HT-29 (cell line): Measurements from ENCODE around the gene UGT1A8. TPM values are rescaled to one million over a fixed set of nuclear protein-coding genes. Genes with fewer than 3 reads are reported as not detected.
"Not testable (repeated sequence)": the region's sequence is repeated elsewhere in the genome, so short reads cannot be mapped to it uniquely, and the experiment has no call there.

Experiments used
- DNase-seq: peaks from one replicate; pipeline ENCODE4 v3.0.0-alpha.2; 2015; ENCODE audit warnings: low spot score
- total RNA-seq: library from RNA; depleted of rRNA; stranded (reverse); fragments of >200 nt; shearing (Covaris generic); gene quantifications from 2 replicates; pipeline ENCODE4 v1.2.3, GENCODE V29; 2014; rRNA removed

Gene UGT1A8
- total RNA-seq, result 43.6 and 56.6 TPM in 2 replicates

DNA sequence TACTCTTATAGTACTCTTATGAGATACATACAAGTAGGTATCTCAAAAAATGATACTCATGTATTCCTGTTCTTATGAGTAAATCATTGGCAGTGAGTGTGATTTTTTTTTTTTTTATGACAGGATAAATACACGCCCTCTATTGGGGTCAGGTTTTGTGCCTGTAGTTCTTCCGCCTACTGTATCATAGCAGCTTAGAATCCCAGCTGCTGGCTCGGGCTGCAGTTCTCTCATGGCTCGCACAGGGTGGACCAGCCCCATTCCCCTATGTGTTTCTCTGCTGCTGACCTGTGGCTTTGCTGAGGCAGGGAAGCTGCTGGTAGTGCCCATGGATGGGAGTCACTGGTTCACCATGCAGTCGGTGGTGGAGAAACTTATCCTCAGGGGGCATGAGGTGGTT lies at the start of gene UGT1A8:
UGT1A8 (plus strand) TSS at position 158 of the 400 bp plus-strand sequence; CDS start at position 233, 75 bp downstream.
- peak; percentile 80 for DNase-seq

DNA sequence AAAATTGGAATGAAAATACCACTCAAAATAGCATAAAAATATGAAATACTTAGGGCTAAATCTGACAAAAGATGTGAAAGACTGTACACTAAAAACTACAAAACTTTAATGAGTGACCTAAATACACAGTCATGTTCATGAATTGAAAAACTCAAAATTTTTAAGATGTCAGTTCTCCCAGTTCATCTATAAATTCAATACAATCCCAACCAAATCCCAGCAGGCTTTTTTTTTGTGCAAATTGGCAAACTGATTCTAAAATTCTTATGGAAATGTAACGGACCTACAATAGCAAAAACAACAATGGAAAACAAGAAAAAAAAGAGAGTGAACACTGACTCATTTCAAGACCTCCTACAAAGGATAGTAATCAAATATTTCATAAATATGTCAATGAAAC lies 46.4 kb upstream of the UGT1A8 start:
- no peak for DNase-seq

DNA sequence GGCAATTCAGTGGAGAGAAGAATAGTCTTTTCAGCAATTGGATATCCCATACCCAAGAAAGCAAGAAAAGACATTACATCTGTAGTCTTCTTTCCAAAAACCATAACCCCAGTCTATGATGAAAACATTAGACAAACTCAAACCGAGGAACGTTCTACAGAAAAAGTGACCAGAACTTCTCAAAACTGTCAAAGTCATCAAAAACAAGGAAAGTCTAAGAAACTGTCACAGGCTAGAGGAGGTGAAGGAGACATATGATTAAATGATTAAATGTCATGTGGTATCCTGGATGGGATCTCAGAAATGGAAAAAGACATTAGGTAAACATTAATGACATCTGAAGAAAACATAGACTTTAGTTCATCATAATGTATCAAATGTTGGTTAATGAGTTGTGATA lies 46.0 kb upstream of the UGT1A8 start:
- DNase-seq, result no peak

DNA sequence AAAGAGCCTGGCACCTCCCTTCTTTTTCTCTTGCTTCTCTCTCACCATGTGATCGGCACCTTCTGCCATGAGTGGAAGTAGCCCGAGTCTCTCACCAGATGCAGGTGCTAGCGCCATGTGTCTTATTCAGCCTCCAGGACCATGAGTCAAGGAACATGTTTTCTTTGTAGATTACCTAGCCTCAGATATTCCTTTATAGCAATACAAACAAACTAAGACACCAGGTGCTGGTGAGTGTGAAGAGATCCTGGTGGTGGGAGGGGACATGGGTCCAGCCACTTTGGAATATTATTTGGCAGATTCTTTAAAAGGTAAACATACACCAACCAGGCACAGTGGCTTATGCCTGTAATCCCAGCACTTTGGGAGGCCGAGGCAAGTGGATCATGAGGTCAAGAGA lies 45.0 kb upstream of the UGT1A8 start:
- DNase-seq, result no peak

DNA sequence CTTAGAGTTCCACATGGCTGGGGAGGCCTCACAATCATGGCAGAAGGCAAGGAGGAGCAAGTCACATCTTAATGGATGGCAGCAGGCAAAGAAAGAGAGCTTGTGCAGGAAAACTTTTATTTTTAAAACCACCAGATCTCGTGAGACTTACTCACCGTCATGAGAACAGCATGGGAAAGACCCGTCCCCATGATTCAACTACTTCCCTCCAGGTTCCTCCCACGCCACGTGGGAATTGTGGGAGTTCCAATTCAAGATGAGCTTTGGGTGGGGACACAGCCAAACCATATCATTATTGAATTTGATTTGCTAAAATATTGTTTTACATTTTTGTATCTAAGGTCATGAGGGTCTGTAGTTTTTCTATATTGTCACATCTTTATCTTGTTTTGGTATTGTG lies 40.1 kb upstream of the UGT1A8 start:
- DNase-seq, result not testable (repeated sequence)

DNA sequence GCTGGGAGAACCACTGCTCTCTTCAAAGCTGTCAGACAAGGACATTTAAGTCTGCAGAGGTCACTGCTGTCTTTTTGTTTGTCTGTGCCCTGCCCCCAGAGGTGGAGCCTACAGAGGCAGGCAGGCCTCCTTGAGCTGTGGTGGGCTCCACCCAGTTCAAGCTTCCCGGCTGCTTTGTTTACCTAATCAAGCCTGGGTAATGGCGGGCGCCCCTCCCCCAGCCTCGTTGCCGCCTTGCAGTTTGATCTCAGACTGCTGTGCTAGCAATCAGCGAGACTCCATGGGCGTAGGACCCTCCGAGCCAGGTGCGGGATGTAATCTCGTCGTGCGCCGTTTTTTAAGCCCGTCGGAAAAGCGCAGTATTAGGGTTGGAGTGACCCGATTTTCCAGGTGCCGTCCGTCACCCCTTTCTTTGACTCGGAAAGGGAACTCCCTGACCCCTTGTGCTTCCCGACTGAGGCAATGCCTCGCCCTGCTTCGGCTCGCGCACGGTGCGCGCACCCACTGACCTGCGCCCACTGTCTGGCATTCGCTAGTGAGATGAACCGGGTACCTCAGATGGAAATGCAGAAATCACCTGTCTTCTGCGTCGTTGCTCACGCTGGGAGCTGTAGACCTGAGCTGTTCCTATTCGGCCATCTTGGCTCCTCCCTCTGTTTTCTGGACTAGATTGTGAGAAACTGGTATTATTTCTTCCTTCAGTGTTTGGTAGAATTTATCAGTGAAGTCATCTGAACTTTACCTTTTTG lies 34.0 kb upstream of the UGT1A8 start:
- DNase-seq, result not testable (repeated sequence)

DNA sequence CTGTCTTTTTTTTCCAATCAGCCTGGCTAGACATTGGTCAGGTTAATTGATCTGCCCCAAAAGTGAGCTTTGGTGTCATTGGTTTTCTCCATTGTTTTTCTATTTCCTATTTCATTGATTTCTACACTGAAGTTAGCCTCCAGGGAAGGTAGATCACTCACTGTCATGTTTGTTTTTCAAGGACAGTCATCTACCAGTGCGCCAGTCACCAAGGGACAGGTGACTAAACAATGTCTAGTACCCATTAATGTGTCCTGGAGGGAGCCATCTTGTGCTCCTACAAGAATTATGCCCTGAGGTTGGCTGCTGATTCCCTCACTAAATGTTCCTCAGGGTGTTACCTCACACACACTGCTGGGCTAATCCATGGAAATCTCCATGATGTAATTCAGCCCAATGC lies 33.2 kb upstream of the UGT1A8 start:
- DNase-seq, result no peak

DNA sequence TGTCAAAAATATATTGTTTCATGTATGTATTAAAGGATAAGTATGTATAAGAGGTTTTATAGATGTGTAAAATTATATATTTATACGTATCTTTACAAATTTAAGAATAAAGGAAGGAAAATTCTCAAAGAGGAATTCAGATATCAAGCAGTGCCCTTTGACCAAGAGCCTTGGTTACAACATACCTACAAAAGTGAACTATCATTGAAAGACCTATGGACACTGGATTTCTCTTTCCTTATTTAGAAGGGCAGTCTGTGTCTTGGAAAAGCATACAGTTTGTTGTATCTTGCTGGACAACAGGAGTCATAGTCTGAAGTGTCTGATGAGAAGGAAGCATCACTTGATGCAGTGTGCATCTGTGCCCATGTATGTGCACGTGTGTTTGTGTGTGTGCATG lies 29.0 kb upstream of the UGT1A8 start:
- DNase-seq, result no peak

DNA sequence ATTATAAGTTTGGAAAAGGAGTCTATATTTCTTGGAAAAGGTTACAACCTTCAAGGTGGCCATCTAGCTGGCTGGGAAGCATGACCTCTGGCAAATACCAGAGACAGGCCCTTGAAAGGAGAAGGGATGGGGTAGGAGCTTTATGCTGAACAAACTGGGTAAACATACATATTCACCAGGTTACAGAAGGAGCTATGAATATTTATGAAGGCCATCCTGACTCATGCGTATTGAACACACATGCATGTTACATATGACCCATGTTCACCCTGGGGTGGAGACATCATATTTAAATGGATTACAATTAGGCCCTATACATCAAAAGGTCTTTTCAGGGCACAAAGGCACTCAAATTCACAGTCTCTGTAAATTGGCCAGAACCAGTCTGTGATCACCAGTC lies 24.7 kb upstream of the UGT1A8 start:
- not testable (repeated sequence) for DNase-seq

DNA sequence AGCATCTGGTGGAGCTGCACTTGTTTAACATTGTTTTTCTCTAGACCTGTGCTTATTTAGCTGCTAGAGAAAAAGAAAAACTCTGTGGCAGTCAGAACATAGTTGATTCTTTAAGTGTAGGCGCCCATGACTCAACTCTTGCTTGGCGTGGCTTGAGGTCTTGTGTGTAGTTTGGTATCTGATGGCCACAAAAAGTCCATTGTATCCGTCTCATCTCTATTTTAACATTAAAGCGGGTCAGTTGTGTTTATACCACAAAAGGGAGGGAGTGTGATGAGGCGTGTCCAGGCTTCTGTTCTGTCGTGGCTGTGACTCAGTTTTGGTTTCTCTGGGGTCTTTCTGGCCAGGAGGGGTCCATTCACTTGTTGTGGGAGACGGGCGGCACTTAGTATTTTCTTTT lies 24.2 kb upstream of the UGT1A8 start:
- DNase-seq, result no peak

DNA sequence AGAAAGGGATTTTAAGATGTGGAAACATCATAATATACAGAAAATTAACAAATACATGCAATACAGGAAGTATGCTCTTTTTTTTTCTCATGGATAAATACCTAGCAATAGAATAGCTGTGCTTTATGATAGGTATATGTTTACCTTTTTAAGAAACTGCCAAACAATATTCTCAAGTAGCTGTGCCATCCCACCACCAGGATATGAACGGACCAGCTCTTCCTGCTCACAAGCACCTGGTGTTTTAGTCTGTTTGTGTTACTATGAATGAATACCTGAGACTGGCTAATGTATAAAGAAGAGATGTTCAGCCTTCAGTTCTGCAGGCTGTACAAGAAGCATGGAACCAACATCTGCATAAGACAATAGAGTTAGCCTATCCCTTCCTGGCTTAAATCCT lies 19.9 kb upstream of the UGT1A8 start:
- peak; percentile 15 for DNase-seq

DNA sequence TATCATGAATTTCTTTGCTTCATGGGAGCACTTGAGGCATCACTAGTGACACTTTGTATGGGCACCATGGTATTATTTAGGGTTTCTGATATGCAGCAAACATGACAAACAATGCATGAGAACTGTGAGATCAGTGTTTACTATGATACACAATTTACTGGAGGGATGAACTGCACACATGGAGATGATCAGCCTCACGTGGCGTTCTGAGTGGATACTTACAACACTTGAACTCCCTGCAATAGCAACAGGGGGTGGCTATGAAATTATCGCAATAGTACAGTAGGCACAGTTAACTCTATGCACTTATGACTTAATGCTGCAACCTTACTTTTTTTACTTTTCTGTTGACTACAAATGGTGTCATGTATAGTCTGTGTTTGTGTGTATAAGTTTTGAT lies 18.5 kb upstream of the UGT1A8 start:
- DNase-seq, result no peak

DNA sequence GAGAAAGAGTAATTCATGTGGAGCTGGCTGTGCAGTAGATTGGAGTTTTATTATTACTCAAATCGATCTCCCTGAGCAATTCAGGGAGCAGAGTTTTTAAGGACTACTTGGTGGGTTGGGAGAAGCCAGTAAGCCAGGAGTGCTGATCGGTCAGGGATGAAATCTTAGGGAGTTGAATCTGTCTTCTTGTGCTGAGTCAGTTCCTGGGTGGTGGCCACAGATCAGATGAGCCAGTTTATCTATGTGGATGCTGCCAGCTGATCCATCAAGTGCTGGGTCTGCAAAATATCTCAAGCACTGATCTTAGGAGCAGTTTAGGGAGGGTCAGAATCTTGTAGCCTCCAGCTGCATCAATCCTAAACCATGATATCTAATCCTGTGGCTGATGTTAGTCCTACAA lies 17.0 kb upstream of the UGT1A8 start:
- no peak for DNase-seq

DNA sequence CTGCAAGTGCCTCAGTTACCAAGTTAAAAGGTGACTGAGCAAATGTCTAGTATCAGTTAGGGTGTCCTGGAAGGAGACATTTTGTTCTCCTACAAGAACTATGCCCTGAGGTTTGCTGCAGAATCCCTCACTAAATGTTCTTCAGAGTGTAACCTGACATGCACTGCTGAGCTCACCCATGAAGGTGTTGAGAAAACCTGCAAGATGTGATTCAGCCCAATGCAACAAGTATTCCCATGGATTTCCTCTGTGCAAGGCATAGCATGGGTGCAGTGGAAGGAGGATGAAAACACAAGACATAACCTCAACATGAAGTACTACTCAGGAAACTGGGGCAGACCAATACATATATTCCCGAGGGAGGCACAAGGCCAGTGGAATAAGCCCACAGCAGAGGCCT lies 15.4 kb upstream of the UGT1A8 start:
- no peak for DNase-seq

DNA sequence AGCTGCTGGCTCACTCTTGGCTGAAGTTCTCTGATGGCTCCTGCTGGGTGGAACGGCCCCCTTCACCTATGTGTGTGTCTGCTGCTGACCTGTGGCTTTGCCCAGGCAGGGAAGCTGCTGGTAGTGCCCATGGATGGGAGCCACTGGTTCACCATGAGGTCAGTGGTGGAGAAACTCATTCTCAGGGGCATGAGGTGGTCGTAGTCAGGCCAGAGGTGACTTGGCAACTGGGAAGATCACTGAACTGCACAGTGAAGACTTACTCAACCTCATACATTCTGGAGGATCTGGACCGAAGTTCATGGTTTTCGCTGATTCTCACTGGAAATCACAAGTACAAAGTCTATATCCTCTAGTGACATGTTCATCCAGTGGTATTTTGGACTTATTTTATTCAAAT lies 13.9 kb upstream of the UGT1A8 start:
- DNase-seq, result no peak

DNA sequence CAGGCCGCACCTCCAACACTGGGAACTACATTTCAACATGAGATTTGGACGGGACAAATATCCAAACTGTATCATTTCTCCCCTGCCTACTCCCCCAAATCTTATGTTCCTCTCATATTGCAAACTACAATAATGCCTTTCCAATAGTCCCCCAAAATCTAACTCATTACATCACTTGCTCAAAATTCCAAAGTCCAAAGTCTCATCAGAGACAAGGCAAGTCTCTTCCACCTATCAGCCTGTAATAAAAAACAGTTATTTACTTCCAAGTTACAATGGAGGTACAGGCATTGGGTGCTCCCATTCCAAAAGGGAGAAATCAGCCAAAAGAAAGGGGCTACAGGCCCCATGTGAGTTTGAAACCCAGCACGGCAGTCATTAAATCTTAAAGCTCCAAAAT lies 12.6 kb upstream of the UGT1A8 start:
- no peak for DNase-seq

DNA sequence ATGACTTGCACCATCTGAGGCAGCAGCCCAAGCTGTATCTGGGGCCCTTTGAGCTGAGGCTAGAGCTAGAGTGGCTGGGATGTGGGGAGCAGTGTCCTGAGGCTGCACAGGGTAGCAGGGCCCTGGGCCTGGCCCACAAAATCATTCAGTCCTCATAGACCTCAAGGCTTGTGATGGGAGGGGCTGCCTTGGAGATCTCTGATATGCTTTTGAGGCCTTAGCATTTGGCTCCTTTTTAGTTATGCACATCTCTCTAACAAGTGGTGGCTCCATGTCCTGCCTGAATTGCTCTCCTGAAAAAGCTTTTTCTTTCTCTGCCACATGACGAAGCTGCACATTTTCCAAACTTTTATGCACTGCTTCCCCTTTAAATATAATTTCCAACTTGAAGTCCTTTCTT lies 11.8 kb upstream of the UGT1A8 start:
- DNase-seq, result no peak

DNA sequence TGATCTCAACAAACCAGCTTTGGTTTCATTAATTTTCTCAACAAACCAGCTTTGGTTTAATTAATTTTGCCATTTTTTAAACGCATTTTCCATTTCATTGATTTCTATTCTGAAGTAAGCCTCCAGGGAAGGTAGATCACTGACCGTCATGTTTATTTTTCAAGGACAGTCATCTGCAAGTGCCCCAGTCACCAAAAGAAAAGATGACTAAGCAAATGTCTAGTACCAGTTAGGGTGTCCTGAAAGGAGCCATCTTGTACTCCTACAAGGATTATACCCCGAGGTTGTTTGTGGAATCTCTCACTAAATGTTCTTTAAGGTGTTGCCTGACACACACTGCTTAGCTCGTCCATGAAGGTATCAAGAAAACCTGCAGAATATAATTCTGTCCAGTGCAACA lies 6.1 kb upstream of the UGT1A8 start:
- no peak for DNase-seq

DNA sequence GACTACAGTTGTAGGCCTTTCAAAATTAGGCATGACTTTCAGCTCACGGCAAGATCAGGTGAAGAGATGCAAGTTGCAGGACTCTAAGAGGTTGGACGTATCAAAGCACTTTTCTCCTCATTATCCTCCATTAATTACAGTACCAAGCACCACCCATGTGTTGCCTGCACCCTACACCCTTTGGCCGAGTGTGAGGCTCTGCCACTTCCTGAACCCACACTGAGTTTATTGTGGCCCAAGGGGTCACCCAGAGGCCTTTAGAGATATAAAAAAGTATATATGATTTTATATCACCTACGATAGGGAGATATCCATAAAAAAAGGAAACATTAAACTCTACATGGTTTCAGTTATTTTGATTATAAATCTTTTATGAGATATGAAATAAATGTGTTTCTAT lies 2.8 kb downstream of the UGT1A8 start:
- peak; percentile 73 for DNase-seq

DNA sequence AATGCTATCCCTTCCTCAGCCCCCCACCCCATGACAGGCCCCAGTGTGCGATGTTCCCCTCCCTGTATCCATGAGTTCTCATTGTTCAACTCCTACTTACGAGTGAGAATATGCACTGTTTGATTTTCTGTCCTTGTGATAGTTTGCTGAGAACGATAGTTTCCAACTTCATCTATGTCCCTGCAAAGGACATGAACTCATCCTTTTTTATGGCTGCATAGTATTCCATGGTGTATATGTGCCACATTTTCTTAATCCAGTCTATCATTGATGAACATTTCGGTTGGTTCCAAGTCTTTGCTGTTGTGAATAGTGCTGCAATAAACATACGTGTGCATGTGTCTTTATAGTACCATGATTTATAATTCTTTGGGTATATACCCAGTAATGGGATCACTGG lies 4.4 kb downstream of the UGT1A8 start:
- not testable (repeated sequence) for DNase-seq

DNA sequence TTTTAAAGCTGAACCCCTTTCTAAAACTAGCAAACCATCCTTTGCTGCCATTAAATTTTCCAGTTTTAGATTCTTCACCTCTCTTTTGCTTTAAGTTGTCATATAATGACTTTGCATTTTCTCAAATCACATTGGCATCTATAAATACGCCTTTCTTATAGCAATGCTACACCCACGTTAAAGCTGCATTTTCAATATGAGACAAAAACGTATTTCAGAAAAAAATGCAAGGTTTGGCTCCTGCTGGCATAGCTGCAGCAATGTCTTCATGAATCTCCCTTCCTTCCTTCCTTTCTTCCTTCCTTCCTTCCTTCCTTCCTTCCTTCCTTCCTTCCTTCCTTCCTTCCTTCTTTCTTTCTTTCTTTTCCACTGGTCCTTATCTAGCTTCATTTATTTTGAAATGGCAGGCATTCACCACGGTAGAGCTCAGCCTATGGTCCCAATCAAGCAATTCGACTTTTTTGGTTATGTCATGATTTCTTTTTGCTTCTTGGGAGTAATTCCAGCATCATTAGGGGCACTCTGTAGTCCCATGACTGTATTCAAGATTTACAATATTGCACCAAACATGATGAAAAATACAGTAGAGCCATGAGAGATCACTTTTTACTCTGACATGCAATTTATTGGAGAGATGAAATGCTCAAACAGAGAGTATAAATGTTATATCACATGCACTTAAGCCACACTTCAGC lies 10.0 kb downstream of the UGT1A8 start:
- DNase-seq, result no peak

DNA sequence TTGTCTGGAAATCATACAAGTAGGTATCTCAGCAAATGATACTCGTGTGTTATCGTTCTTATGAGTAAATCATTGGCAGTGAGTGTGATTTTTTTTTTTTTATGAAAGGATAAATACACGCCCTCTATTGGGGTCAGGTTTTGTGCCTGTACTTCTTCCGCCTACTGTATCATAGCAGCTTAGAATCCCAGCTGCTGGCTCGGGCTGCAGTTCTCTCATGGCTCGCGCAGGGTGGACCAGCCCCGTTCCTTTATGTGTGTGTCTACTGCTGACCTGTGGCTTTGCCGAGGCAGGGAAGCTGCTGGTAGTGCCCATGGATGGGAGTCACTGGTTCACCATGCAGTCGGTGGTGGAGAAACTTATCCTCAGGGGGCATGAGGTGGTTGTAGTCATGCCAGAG lies 18.9 kb downstream of the UGT1A8 start, which contains the start of gene UGT1A10:
UGT1A10 (plus strand) TSS at position 143 of the 400 bp plus-strand sequence; CDS start at position 218, 75 bp downstream.
- peak; percentile 92 for DNase-seq

DNA sequence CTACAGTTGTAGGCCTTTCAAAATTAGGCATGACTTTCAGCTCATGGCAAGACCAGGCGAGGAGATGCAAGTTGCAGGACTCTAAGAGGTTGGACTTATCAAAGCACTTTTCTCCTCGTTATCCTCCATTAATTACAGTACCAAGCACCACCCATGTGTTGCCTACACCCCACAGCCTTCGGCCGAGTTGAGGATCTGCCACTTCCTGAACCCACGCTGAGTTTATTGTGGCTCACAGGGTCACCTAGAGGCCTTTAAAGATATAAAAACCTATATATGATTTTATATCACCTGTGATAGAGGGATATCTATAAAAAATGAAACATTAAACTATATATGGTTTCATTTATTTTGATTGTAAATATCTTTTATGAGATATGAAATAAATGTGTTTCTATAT lies 21.4 kb downstream of the UGT1A8 start:
- DNase-seq, result peak; percentile 90
